Measurements from ENCODE around the gene CD84. TPM values are rescaled to one million over a fixed set of nuclear protein-coding genes. Genes with fewer than 3 reads are reported as not detected.

The CD84 gene
- total RNA-seq, 2 donors from 2014 or later, result 1.3 to 3.0 TPM

DNA sequence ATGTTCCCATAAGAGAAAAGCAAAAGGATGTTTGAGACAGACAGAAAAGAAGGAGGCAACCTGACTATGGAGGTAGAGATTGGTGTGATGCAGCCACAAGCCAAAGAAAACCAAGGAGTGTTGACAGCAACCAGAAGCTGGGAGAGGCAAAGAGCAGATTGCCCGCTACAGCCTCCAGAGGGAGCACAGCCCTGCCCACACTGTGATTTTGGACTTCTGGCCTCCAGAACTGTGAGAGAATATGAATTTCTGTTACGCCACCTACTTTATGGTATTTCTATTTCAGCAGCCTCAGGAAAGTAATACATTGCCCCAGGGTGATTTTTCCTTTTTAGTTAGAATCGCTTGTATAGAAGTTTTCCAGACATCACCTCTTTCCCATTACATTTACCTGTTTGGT lies 84.7 kb downstream of the CD84 start:
- Histone ChIP-seq H3K4me1 (no peaks in the 10 kb centered on the region), H3K27me3 (no peaks in the 10 kb centered on the region), H3K36me3 (no peaks in the 10 kb centered on the region), H3K9ac (ENCODE audit: low read depth in 2 of 2, low read length in 2 of 2) (no peak overlapping the region), H3K27ac (no peak overlapping the region), H3K4me3 (no peak overlapping the region), H3K9me3 (no peaks in the 10 kb centered on the region)
- intact Hi-C loops (cut with DNase I), result loop anchor here (10.0 kb wide), 1 partner anchor 110 kb away; no protein-coding TSS in a partner anchor
- DNase-seq, result no peak
- TF ChIP-seq CTCF (IDR thresholded peaks at IDR 0.05), result peak; percentile 15

DNA sequence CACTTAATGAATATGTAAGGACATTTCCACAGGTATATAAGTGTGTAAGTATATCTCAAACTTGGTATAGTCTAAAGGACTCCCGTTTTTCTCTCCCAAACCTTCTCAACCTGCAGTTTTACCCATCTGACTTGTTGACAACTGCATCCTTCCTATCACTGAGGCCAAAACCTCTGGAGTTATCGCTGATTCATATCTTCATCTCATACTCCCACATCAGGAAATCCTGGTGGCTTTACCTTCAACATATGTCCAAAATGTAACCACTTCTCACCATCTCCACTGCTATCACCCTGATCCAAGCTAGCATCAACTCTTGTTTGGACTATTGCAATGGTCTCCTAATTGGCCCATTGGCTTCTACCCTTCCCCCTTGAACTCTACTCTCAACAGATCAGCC lies 86.7 kb downstream of the CD84 start:
- intact Hi-C loops (cut with DNase I), result loop anchor here (10.0 kb wide), 1 partner anchor 112 kb away; no protein-coding TSS in a partner anchor
- no peaks in the 10 kb centered on the region for H3K27me3 ChIP-seq
- H3K27ac ChIP-seq, result no peak overlapping the region
- H3K4me1 ChIP-seq, result no peaks in the 10 kb centered on the region
- no peak overlapping the region for H3K4me3 ChIP-seq
- H3K9ac ChIP-seq (ENCODE audit: low read depth in 2 of 2, low read length in 2 of 2), result no peak overlapping the region
- no peaks in the 10 kb centered on the region for H3K36me3 ChIP-seq
- DNase-seq, result no peak
- H3K9me3 ChIP-seq, result no peaks in the 10 kb centered on the region
- TF ChIP-seq CTCF (IDR thresholded peaks at IDR 0.05), result no peak

GRCh38 chr1:160491981-160492380 lies 87.3 kb downstream of the CD84 start:
- H3K9me3 ChIP-seq, result no peaks in the 10 kb centered on the region
- no peaks in the 10 kb centered on the region for H3K27me3 ChIP-seq
- no peaks in the 10 kb centered on the region for H3K36me3 ChIP-seq
- H3K4me1 ChIP-seq, result no peaks in the 10 kb centered on the region
- no peak overlapping the region for H3K27ac ChIP-seq
- no peak for TF ChIP-seq CTCF (IDR thresholded peaks at IDR 0.05)
- H3K4me3 ChIP-seq, result no peak overlapping the region
- intact Hi-C loops (cut with DNase I), result loop anchor here (10.0 kb wide), 1 partner anchor 113 kb away; no protein-coding TSS in a partner anchor
- DNase-seq, result no peak
- no peak overlapping the region for H3K9ac ChIP-seq (ENCODE audit: low read depth in 2 of 2, low read length in 2 of 2)

Other genes starting within 250 kb of the CD84 start
- 100 to 1,000 TPM; 154 to 163 TPM for gene COPA, start 236.2 kb downstream of the CD84 start, total RNA-seq
- gene NCSTN, start 236.1 kb downstream of the CD84 start, total RNA-seq, result 10 to 100 TPM; 83.5 to 88.0 TPM
- gene NHLH1, start 212.4 kb downstream of the CD84 start, total RNA-seq, result under 1 TPM in 1 of 2 donors, not detected in 1; 0.12 TPM
- 10 to 100 TPM in 1 of 2 donors, 1 to 10 TPM in 1; 3.9 to 10.3 TPM for gene VANGL2, start 178.9 kb downstream of the CD84 start, total RNA-seq
- 1 to 10 TPM; 1.1 to 1.4 TPM for gene SLAMF6, start 56.2 kb downstream of the CD84 start, total RNA-seq
- gene SLAMF1, start 67.5 kb upstream of the CD84 start, total RNA-seq, result 1 to 10 TPM in 1 of 2 donors, under 1 TPM in 1; 0.69 to 1.2 TPM
- 1 to 10 TPM; 4.9 to 9.2 TPM for gene CD48, start 132.3 kb upstream of the CD84 start, total RNA-seq
- 1 to 10 TPM; 4.9 to 7.0 TPM for gene SLAMF7, start 159.8 kb upstream of the CD84 start, total RNA-seq
- 1 to 10 TPM; 1.2 to 2.7 TPM for gene LY9, start 216.7 kb upstream of the CD84 start, total RNA-seq